HEK293 (cell line): ENCODE measurements around the gene GMDS.
A peak's percentile ranks its signal among the peaks of the same experiment; 100 is the strongest.

Experiments used
- CTCF ChIA-PET: fragments of 350-600 bp; formaldehyde crosslinking; extraction: SDS; loops from one replicate; lab custom pipeline; 2021; ENCODE audit warnings: antibody characterized with exemption; lab: Yijun Ruan, JAX
- POLR2A ChIA-PET: fragments of 300-600 bp; formaldehyde crosslinking; extraction: SDS; loops from one replicate; lab custom pipeline; 2020; ENCODE audit warnings: antibody characterized with exemption, inconsistent platforms; lab: Yijun Ruan, JAX
- H3K27ac ChIP-seq: fragments of 200-500 bp; sonication (Bioruptor generic); 2 replicates; pipeline ENCODE4 v1.5.1; 2014; ENCODE audit warnings: low read depth, low read length, control low read depth, inconsistent platforms; ENCODE audit errors: extremely low read depth
- H3K36me3 ChIP-seq, 2 experiments: fragments of 200-500 bp in 1 of 2; sonication (Bioruptor generic) in 1 of 2; 1 replicate in 1 of 2; 2 replicates in 1 of 2; pipeline ENCODE4 v1.5.1; 2014 to 2017; ENCODE audit warnings: inconsistent platforms in 2 of 2, low read length in 2 of 2; ENCODE audit not compliant: control insufficient read depth in 2 of 2, insufficient read depth in 1 of 2
- H3K4me1 ChIP-seq: fragments of 200-500 bp; sonication (Bioruptor generic); 2 replicates; pipeline ENCODE4 v1.5.1; 2014; ENCODE audit warnings: mild to moderate bottlenecking, low read length, inconsistent platforms; ENCODE audit not compliant: control insufficient read depth, insufficient read depth
- H3K4me3 ChIP-seq: 2 replicates; pipeline ENCODE4 v1.5.1; 2011; ENCODE audit warnings: low read depth, mild to moderate bottlenecking, control low read depth, low read length, moderate library complexity
- H3K9me3 ChIP-seq: fragments of 200-500 bp; sonication (Bioruptor generic); 2 replicates; pipeline ENCODE4 v1.5.1; 2014; ENCODE audit warnings: low read depth, low read length, inconsistent platforms; ENCODE audit not compliant: control insufficient read depth, insufficient read depth
- ATF2 ChIP-seq: fragments of 450-650 bp; formaldehyde crosslinking; IDR thresholded peaks from 2 replicates; pipeline ENCODE4 v1.5.1; 2016; ENCODE audit warnings: missing biosample characterization, missing genetic modification characterization, low read depth
- BCL11B ChIP-seq: fragments of 450-650 bp; formaldehyde crosslinking; IDR thresholded peaks from 2 replicates; pipeline ENCODE4 v1.5.1; 2016; ENCODE audit warnings: low read depth, missing biosample characterization, missing genetic modification characterization
- KLF16 ChIP-seq: fragments of 450-650 bp; formaldehyde crosslinking; IDR thresholded peaks from 2 replicates; pipeline ENCODE4 v1.5.1; 2017; ENCODE audit warnings: missing biosample characterization, missing genetic modification characterization
- MYNN ChIP-seq: fragments of 450-650 bp; formaldehyde crosslinking; IDR thresholded peaks from 2 replicates; pipeline ENCODE4 v1.5.1; 2016; ENCODE audit warnings: missing biosample characterization, missing genetic modification characterization, borderline replicate concordance
- PRDM4 ChIP-seq: fragments of 450-650 bp; formaldehyde crosslinking; IDR thresholded peaks from 2 replicates; pipeline ENCODE4 v1.5.1; 2017; ENCODE audit warnings: missing biosample characterization, missing genetic modification characterization
- WT1 ChIP-seq: fragments of 450-650 bp; formaldehyde crosslinking; IDR thresholded peaks from 2 replicates; pipeline ENCODE4 v1.5.1; 2016; ENCODE audit warnings: missing biosample characterization, missing genetic modification characterization
- ZIC2 ChIP-seq: fragments of 450-650 bp; formaldehyde crosslinking; IDR thresholded peaks from 2 replicates; pipeline ENCODE4 v1.5.1; 2016; ENCODE audit warnings: missing biosample characterization, missing genetic modification characterization
- ZNF23 ChIP-seq: fragments of 450-650 bp; formaldehyde crosslinking; IDR thresholded peaks from 2 replicates; pipeline ENCODE4 v1.5.1; 2016; ENCODE audit warnings: missing biosample characterization, missing genetic modification characterization, borderline replicate concordance
- ZNF24 ChIP-seq: fragments of 450-650 bp; formaldehyde crosslinking; IDR thresholded peaks from 2 replicates; pipeline ENCODE4 v1.5.1; 2016; ENCODE audit warnings: missing biosample characterization, missing genetic modification characterization
- ZNF266 ChIP-seq: fragments of 450-650 bp; formaldehyde crosslinking; IDR thresholded peaks from 2 replicates; pipeline ENCODE4 v1.5.1; 2016; ENCODE audit warnings: missing biosample characterization, missing genetic modification characterization, low read depth
- ZNF280C ChIP-seq: fragments of 450-650 bp; formaldehyde crosslinking; IDR thresholded peaks from 2 replicates; pipeline ENCODE4 v1.5.1; 2016; ENCODE audit warnings: missing biosample characterization, missing genetic modification characterization
- ZNF362 ChIP-seq: fragments of 450-650 bp; formaldehyde crosslinking; IDR thresholded peaks from 2 replicates; pipeline ENCODE4 v1.5.1; 2016; ENCODE audit warnings: missing biosample characterization, missing genetic modification characterization
- ZNF37A ChIP-seq: fragments of 450-650 bp; IDR thresholded peaks from 2 replicates; pipeline ENCODE4 v1.5.1; 2018; ENCODE audit warnings: missing biosample characterization, missing genetic modification characterization
- ZNF473 ChIP-seq: fragments of 450-650 bp; formaldehyde crosslinking; IDR thresholded peaks from 2 replicates; pipeline ENCODE4 v1.5.1; 2017; ENCODE audit warnings: missing biosample characterization, missing genetic modification characterization
- ZNF488 ChIP-seq: fragments of 450-650 bp; formaldehyde crosslinking; IDR thresholded peaks from 2 replicates; pipeline ENCODE4 v1.5.1; 2016; ENCODE audit warnings: missing biosample characterization, missing genetic modification characterization
- ZNF530 ChIP-seq: fragments of 450-650 bp; formaldehyde crosslinking; IDR thresholded peaks from 2 replicates; pipeline ENCODE4 v1.5.1; 2016; ENCODE audit warnings: low read depth, missing biosample characterization, missing genetic modification characterization
- ZNF560 ChIP-seq: fragments of 450-650 bp; formaldehyde crosslinking; IDR thresholded peaks from 2 replicates; pipeline ENCODE4 v1.5.1; 2017; ENCODE audit warnings: missing biosample characterization, missing genetic modification characterization, borderline replicate concordance
- ZNF585B ChIP-seq: fragments of 450-650 bp; formaldehyde crosslinking; IDR thresholded peaks from 2 replicates; pipeline ENCODE4 v1.5.1; 2016; ENCODE audit warnings: missing biosample characterization, missing genetic modification characterization
- ZNF670 ChIP-seq: fragments of 450-650 bp; formaldehyde crosslinking; IDR thresholded peaks from 2 replicates; pipeline ENCODE4 v1.5.1; 2016; ENCODE audit warnings: missing biosample characterization, missing genetic modification characterization, low read depth
- ZNF701 ChIP-seq: fragments of 450-650 bp; formaldehyde crosslinking; IDR thresholded peaks from 2 replicates; pipeline ENCODE4 v1.5.1; 2016; ENCODE audit warnings: missing biosample characterization, missing genetic modification characterization
- ZNF707 ChIP-seq: fragments of 450-650 bp; formaldehyde crosslinking; IDR thresholded peaks from 2 replicates; pipeline ENCODE4 v1.5.1; 2016; ENCODE audit warnings: missing biosample characterization, missing genetic modification characterization
- ZNF76 ChIP-seq: fragments of 450-650 bp; formaldehyde crosslinking; IDR thresholded peaks from 2 replicates; pipeline ENCODE4; 2016; ENCODE audit warnings: low read depth, missing biosample characterization, missing genetic modification characterization, borderline replicate concordance

GMDS gene

GRCh38 chr6:2020909-2021308, 224.5 kb downstream of the GMDS start (continued):
- TF ChIP-seq ZNF280C (tag by site-specific recombination) = no peak
- TF ChIP-seq, all 188 proteins: peak for 16

GRCh38 chr6:2019051-2019450, 226.4 kb downstream of the GMDS start:
- no peak overlapping the region for H3K27ac ChIP-seq
- H3K36me3 ChIP-seq = no peaks in the 10 kb centered on the region
- peaks cover 18% of the 10 kb centered on the region for H3K4me1 ChIP-seq
- H3K4me3 ChIP-seq = no peak overlapping the region
- TF ChIP-seq ATF2 (tag by site-specific recombination) = peak; percentile 73
- no peak for TF ChIP-seq ZNF707
- ChIA-PET CTCF (interaction anchor here (0.7 kb wide), 2 partner anchors 28 to 1220 kb away, joined by 3 read pairs; no protein-coding TSS in a partner anchor), POLR2A (no interaction called here)
- no peaks in the 10 kb centered on the region for H3K9me3 ChIP-seq

- Histone ChIP-seq H3K36me3 (no peaks in the 10 kb centered on the region), H3K27ac (no peak overlapping the region), H3K9me3 (no peaks in the 10 kb centered on the region), H3K4me3 (no peak overlapping the region), H3K4me1 (peaks cover 7% of the 10 kb centered on the region)
- ChIA-PET POLR2A (no interaction called here), CTCF (no interaction called here)
- TF ChIP-seq ZNF362 (tag by site-specific recombination) (0 out of 2 replicates have a peak, but pooled peaks have one; percentile 38), ZNF560 (tag by site-specific recombination) (no peak), ZIC2 (tag by site-specific recombination) (no peak), BCL11B (tag by site-specific recombination) (no peak), ZNF23 (tag by site-specific recombination) (no peak), ZNF24 (tag by site-specific recombination) (no peak)
Observed at GRCh38 chr6:2016040-2016439, 229.4 kb downstream of the GMDS start.

GRCh38 chr6:2008383-2008976, 236.9 kb downstream of the GMDS start:
- no peaks in the 10 kb centered on the region for H3K9me3 ChIP-seq
- H3K4me3 ChIP-seq = no peak overlapping the region
- peaks cover under 1% of the 10 kb centered on the region; the same call in 1 of the 2 replicates for H3K4me1 ChIP-seq
- ChIA-PET CTCF (interaction anchor here (0.5 to 1.0 kb wide), 4 partner anchors 16 to 963 kb away, joined by 3 to 5 read pairs (median 4); no protein-coding TSS in a partner anchor), POLR2A (no interaction called here)
- H3K36me3 ChIP-seq = no peaks in the 10 kb centered on the region
- H3K27ac ChIP-seq = no peak overlapping the region
- TF ChIP-seq ZNF701 (tag by site-specific recombination) (no peak), ZNF670 (tag by site-specific recombination) (no peak), PRDM4 (no peak), ZNF585B (tag by site-specific recombination) (no peak), ZNF530 (tag by site-specific recombination) (no peak), MYNN (tag by site-specific recombination) (no peak), ZNF76 (no peak), KLF16 (tag by site-specific recombination) (no peak), WT1 (tag by site-specific recombination) (no peak), ZNF488 (tag by site-specific recombination) (no peak), ZNF37A (tag by site-specific recombination) (no peak), ZNF266 (tag by site-specific recombination) (no peak), ZNF473 (no peak)
